ENCODE data around the gene GPRC5C. TPM values are rescaled to one million over a fixed set of nuclear protein-coding genes. Genes with fewer than 3 reads are reported as not detected.

GPRC5C gene
- polyA plus RNA-seq, 2 of the 4 experiments (the other 2 are of a cell fraction) = 36.5 to 49.2 TPM

GRCh38 chr17:74449773-74450172, 17.9 kb downstream of the GPRC5C start:
- H3K9me3 ChIP-seq = no peaks in the 10 kb centered on the region
- POLR2A ChIA-PET = no interaction called here
- 89% methylated on average over 3 of the region's 5 CpGs for WGBS (ENCODE audit: missing lambda C conversion rate)
- DNase-seq (ENCODE audit: low read depth in 1 of 2, low spot score in 1 of 2) = no peak
- no peak overlapping the region for H3K4me3 ChIP-seq
- no peak for FAIRE-seq
- no peak for ATAC-seq
- no peak overlapping the region for H3K4me2 ChIP-seq
- peaks cover 11% of the 10 kb centered on the region for H3K4me1 ChIP-seq
- TF ChIP-seq MAX (IDR thresholded peaks at IDR 0.05) (no peak), USF2 (IDR thresholded peaks at IDR 0.05) (no peak), NFE2L2 (conservative IDR thresholded peaks at IDR 0.05; ENCODE audit: low read length) (no peak), CEBPB (IDR thresholded peaks at IDR 0.05) (no peak), CHD2 (IDR thresholded peaks at IDR 0.05; ENCODE audit: low read length, partially characterized antibody) (no peak), CTCF (IDR thresholded peaks at IDR 0.05) (no peak), HMGXB4 (CRISPR knock-in tag; IDR thresholded peaks at IDR 0.05; ENCODE audit: borderline replicate concordance) (no peak), GATA3 (IDR thresholded peaks at IDR 0.05; ENCODE audit: borderline replicate concordance) (no peak), ELK1 (IDR thresholded peaks at IDR 0.05; ENCODE audit: low read depth, low read length) (no peak), ZNF302 (CRISPR knock-in tag; IDR thresholded peaks at IDR 0.05) (no peak), POLR2AphosphoS2 (conservative IDR thresholded peaks at IDR 0.05; ENCODE audit: low read length) (no peak), FOSB (CRISPR knock-in tag; IDR thresholded peaks at IDR 0.05) (no peak), PBX3 (IDR thresholded peaks at IDR 0.05) (no peak)
- H3K27ac ChIP-seq = no peak overlapping the region
- CTCF ChIA-PET = interaction anchor here (0.8 to 10.1 kb wide), 4 partner anchors 8 to 57 kb away, joined by 3 to 109 read pairs (median 23); no protein-coding TSS in a partner anchor

GRCh38 chr17:74450231-74450630, 18.3 kb downstream of the GPRC5C start:
- WGBS (ENCODE audit: missing lambda C conversion rate) = 98% methylated on average over 3 of the region's 3 CpGs
- TF ChIP-seq NFE2L2 (conservative IDR thresholded peaks at IDR 0.05; ENCODE audit: low read length) (no peak), KDM1A (IDR thresholded peaks at IDR 0.05; ENCODE audit: low read depth) (no peak)
- no peak for DNase-seq (ENCODE audit: low read depth in 1 of 2, low spot score in 1 of 2)
- Histone ChIP-seq H3K4me1 (peaks cover 16% of the 10 kb centered on the region), H3K9me3 (no peaks in the 10 kb centered on the region), H3K4me2 (no peak overlapping the region), H3K4me3 (no peak overlapping the region), H3K27ac (no peak overlapping the region)
- FAIRE-seq = no peak
- CTCF ChIA-PET = interaction anchor here (1.0 to 10.1 kb wide), 4 partner anchors 8 to 17 kb away, joined by 3 to 109 read pairs (median 6); no protein-coding TSS in a partner anchor
- no peak for ATAC-seq
- POLR2A ChIA-PET = interaction anchor here (1.3 kb wide), 1 partner anchor 20 kb away, joined by 4 read pairs; no protein-coding TSS in a partner anchor

GRCh38 chr17:74450925-74451403, 19.1 kb downstream of the GPRC5C start:
- no peak for FAIRE-seq
- ATAC-seq = no peak
- POLR2A ChIA-PET = interaction anchor here (1.3 kb wide), 1 partner anchor 21 kb away, joined by 4 read pairs; no protein-coding TSS in a partner anchor
- Histone ChIP-seq H3K4me1 (peaks cover 16% of the 10 kb centered on the region), H3K27ac (no peak overlapping the region), H3K4me2 (no peak overlapping the region), H3K9me3 (no peaks in the 10 kb centered on the region), H3K4me3 (no peak overlapping the region)
- CTCF ChIA-PET = interaction anchor here (0.8 to 2.1 kb wide), 4 partner anchors 14 to 145 kb away, joined by 3 to 9 read pairs (median 4); no protein-coding TSS in a partner anchor
- WGBS (ENCODE audit: missing lambda C conversion rate) = 84% methylated on average over 13 of the region's 13 CpGs
- no peak for DNase-seq (ENCODE audit: low read depth in 1 of 2, low spot score in 1 of 2)
- TF ChIP-seq RFX5 (IDR thresholded peaks at IDR 0.05) (no peak), TP53 (CRISPR knock-in tag; IDR thresholded peaks at IDR 0.05) (no peak), HDAC2 (IDR thresholded peaks at IDR 0.05) (no peak), NR3C1 (IDR thresholded peaks at IDR 0.05) (no peak), RNF2 (IDR thresholded peaks at IDR 0.05; ENCODE audit: borderline replicate concordance, low read depth) (no peak), CTCF (IDR thresholded peaks at IDR 0.05) (no peak), BCL3 (IDR thresholded peaks at IDR 0.05) (no peak), USF2 (IDR thresholded peaks at IDR 0.05) (no peak), GATA3 (IDR thresholded peaks at IDR 0.05; ENCODE audit: borderline replicate concordance) (no peak), TFCP2L1 (CRISPR knock-in tag; IDR thresholded peaks at IDR 0.05) (no peak)
